ENCODE results near the gene SERPINA12.

GRCh38 chr14:94441531-94442205, 67.6 kb downstream of the SERPINA12 start:
- no peak for TF ChIP-seq CTCF (IDR thresholded peaks at IDR 0.05; ENCODE audit: poor library complexity, severe bottlenecking)
- no peak for TF ChIP-seq RAD21 (conservative IDR thresholded peaks at IDR 0.05)
- no peak for TF ChIP-seq POLR2AphosphoS5 (IDR thresholded peaks at IDR 0.05)
- no peak for TF ChIP-seq SMC3 (conservative IDR thresholded peaks at IDR 0.05; ENCODE audit: poor library complexity)
- no peak for TF ChIP-seq REST (IDR thresholded peaks at IDR 0.05; ENCODE audit: borderline replicate concordance)
- TF ChIP-seq EP300 (conservative IDR thresholded peaks at IDR 0.05; ENCODE audit: poor library complexity, severe bottlenecking), result no peak

All from neural cell (in vitro differentiated cells).